Mucosa of descending colon (tissue), 3 donors: ENCODE results near the gene GPI. TPM values are rescaled to one million over a fixed set of nuclear protein-coding genes. Genes with fewer than 3 reads are reported as not detected.
A peak's percentile ranks its signal among the peaks of the same experiment; 100 is the strongest.
"Not testable (repeated sequence)": the region's sequence is repeated elsewhere in the genome, so short reads cannot be mapped to it uniquely, and the experiment has no call there.

Source experiments
- ATAC-seq: fragments of 200-7000 bp; cut with Tn5 transposase; one replicate; pipeline ENCODE4 v1.9.1; 2020; ENCODE audit warnings: mild to moderate bottlenecking, moderate library complexity
- DNase-seq, 3 donors: peaks; one replicate each; pipeline ENCODE4 v3.0.0-alpha.2; 2020
- H3K36me3 ChIP-seq: fragments of 200-600 bp; one replicate; pipeline ENCODE4 v1.8.0; 2021; ENCODE audit warnings: low read depth, mild to moderate bottlenecking
- H3K4me1 ChIP-seq: fragments of 200-600 bp; one replicate; pipeline ENCODE4 v1.8.0; 2021; ENCODE audit warnings: low read depth, mild to moderate bottlenecking
- H3K4me3 ChIP-seq: fragments of 200-600 bp; one replicate; pipeline ENCODE4 v1.8.0; 2021; ENCODE audit warnings: mild to moderate bottlenecking
- H3K9me3 ChIP-seq: fragments of 200-600 bp; one replicate; pipeline ENCODE4 v1.8.0; 2021; ENCODE audit warnings: mild to moderate bottlenecking
- intact Hi-C, 2 donors: fragments of 100-400 bp; cut with DNase I in 1 of 2; cut with micrococcal nuclease in 1 of 2; formaldehyde crosslinking; loops; one replicate each; pipeline versions ENCODE4 v1.11.0 to v1.11.1; 2022; cut with DNase I, micrococcal nuclease
- total RNA-seq, 3 donors: library from RNA; stranded (reverse); fragmentation: NEBNext Ultra II Directional in 2 of 3; extraction: Animal tissue kit (Norgen Biotek cat#: 25700) in 2 of 3; gene quantifications; one replicate each; pipeline versions ENCODE4 v1.2.1 to v1.2.4, GENCODE V29; 2021 to 2023
- TF ChIP-seq, protein P1 (sequence below): fragments of 200-600 bp; IDR thresholded peaks from one replicate; pipeline ENCODE4 v1.8.0; 2022; ENCODE audit warnings: antibody characterized with exemption, mild to moderate bottlenecking
- donor health status: DM: no; HTN: no; CAD: no; lungs with moderate emphysema.
- donor health status: DM: no; HTN: no; CAD: no.
- donor health status: DM: no; HTN: yes; CAD: no.

GPI gene
- total RNA-seq, 3 donors from 2014 or later, result 247 to 344 (median 296) TPM

DNA sequence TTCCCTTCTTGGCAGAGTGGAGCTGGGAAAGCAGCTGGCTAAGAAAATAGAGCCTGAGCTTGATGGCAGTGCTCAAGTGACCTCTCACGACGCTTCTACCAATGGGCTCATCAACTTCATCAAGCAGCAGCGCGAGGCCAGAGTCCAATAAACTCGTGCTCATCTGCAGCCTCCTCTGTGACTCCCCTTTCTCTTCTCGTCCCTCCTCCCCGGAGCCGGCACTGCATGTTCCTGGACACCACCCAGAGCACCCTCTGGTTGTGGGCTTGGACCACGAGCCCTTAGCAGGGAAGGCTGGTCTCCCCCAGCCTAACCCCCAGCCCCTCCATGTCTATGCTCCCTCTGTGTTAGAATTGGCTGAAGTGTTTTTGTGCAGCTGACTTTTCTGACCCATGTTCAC lies 34.9 kb downstream of the GPI start:
- Histone ChIP-seq H3K4me1 (peaks cover 14% of the 10 kb centered on the region), H3K36me3 (peaks cover 20% of the 10 kb centered on the region), H3K4me3 (no peak overlapping the region), H3K9me3 (no peaks in the 10 kb centered on the region)
- TF ChIP-seq, protein P1, sequence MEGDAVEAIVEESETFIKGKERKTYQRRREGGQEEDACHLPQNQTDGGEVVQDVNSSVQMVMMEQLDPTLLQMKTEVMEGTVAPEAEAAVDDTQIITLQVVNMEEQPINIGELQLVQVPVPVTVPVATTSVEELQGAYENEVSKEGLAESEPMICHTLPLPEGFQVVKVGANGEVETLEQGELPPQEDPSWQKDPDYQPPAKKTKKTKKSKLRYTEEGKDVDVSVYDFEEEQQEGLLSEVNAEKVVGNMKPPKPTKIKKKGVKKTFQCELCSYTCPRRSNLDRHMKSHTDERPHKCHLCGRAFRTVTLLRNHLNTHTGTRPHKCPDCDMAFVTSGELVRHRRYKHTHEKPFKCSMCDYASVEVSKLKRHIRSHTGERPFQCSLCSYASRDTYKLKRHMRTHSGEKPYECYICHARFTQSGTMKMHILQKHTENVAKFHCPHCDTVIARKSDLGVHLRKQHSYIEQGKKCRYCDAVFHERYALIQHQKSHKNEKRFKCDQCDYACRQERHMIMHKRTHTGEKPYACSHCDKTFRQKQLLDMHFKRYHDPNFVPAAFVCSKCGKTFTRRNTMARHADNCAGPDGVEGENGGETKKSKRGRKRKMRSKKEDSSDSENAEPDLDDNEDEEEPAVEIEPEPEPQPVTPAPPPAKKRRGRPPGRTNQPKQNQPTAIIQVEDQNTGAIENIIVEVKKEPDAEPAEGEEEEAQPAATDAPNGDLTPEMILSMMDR, result no peak
- ATAC-seq, result no peak
- DNase-seq, result no peak
- intact Hi-C loops, result no loop called here

GRCh38 chr19:34400844-34401243 lies 35.8 kb downstream of the GPI start:
- H3K4me3 ChIP-seq, intact Hi-C loops, H3K9me3 ChIP-seq, DNase-seq, ATAC-seq: not testable (repeated sequence)
- H3K36me3 ChIP-seq, result peaks cover 16% of the 10 kb centered on the region
- peaks cover 22% of the 10 kb centered on the region for H3K4me1 ChIP-seq

DNA sequence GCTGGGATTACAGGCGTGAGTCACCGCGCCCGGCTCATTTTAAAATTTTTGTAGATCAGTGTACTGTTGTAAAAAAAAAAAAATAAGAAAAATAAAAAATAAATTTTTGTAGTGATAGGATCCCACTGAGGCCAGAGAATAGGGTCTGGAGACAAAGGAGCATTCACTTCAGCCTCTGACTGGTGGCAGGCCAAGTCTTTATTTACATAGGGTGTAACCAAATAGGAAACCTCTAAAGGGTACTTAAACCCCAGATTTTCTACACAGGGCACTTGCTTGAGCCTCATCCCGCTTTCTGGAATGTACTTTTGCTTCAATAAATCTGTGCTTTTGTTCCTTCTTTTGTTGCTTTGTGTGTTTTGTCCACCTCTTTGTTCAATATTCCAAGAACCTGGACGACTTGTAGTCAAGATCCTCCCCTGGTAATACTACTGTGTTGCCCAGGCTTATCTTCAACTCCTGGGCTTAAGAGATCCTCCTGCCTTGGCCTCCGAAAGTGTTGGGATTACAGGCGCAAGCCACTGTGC lies 37.1 kb downstream of the GPI start:
- Histone ChIP-seq H3K9me3 (no peaks in the 10 kb centered on the region), H3K4me1 (peaks cover 22% of the 10 kb centered on the region), H3K36me3 (peaks cover 5% of the 10 kb centered on the region), H3K4me3 (no peak overlapping the region)
- ATAC-seq, result peak; percentile 65
- TF ChIP-seq, protein P1, result no peak
- DNase-seq, result peak in 1 of 3 donors; percentile 33
- intact Hi-C loops, result no loop called here

DNA sequence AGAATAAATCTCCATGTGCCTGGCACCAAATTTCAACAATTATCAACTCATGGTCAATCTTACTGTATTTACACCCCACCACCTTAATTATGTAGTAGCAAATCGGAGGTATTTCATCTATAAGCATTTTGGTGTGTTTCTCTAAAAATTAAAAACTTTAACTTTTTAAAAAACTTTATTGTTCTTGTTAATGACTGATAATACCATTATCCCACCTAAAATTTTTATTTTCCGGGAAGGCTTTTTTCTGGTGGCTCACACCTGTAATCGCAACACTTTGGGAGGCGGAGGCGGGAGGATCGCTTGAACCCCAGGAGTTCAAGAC lies 38.8 kb downstream of the GPI start:
- intact Hi-C loops, result no loop called here
- DNase-seq, result no peak
- peaks cover 22% of the 10 kb centered on the region for H3K4me1 ChIP-seq
- TF ChIP-seq, protein P1, result no peak
- peaks cover 5% of the 10 kb centered on the region for H3K36me3 ChIP-seq
- ATAC-seq, result no peak
- no peak overlapping the region for H3K4me3 ChIP-seq
- H3K9me3 ChIP-seq, result no peaks in the 10 kb centered on the region

DNA sequence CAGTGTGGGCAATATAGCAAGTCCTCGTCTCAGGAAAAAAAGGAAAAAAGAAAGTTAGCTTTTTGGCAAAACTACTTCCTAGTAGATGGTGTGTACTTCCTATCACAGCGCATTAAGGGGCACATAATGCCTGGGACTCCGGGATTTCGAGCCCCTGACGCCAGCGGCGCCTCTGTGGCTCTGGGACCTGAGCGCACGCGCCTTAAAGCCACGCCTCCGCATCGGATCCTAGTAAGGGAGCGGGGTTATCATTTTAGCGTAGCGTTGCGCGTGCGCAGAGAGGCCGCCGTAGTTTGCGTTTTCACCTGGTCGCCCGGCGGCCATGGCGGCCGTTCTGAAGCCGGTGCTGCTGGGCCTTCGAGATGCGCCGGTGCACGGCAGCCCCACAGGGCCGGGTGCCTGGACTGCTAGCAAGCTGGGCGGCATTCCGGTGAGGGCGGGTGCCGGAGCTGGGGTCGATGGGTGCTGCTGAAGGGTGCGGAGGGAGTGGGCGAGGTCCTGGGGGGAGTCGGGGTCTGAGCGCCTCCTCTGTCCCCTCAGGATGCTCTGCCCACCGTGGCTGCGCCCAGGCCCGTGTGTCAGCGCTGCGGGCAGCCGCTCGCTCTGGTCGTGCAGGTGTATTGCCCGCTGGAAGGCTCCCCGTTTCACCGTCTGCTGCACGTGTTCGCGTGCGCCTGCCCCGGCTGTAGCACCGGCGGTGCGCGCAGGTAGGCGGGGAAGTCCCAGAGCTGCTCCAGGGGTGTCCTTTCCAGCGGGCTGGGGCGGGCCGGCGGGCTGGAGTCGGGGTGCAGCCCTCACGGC lies 39.3 kb downstream of the GPI start, which contains the start of gene PDCD2L:
Gene PDCD2L (plus strand): TSS at position 291 of the 801 bp plus-strand sequence. CDS start 32 bp downstream, at position 323.
- intact Hi-C loops, result no loop called here
- TF ChIP-seq, protein P1, result no peak
- ATAC-seq, result peak; percentile 96

DNA sequence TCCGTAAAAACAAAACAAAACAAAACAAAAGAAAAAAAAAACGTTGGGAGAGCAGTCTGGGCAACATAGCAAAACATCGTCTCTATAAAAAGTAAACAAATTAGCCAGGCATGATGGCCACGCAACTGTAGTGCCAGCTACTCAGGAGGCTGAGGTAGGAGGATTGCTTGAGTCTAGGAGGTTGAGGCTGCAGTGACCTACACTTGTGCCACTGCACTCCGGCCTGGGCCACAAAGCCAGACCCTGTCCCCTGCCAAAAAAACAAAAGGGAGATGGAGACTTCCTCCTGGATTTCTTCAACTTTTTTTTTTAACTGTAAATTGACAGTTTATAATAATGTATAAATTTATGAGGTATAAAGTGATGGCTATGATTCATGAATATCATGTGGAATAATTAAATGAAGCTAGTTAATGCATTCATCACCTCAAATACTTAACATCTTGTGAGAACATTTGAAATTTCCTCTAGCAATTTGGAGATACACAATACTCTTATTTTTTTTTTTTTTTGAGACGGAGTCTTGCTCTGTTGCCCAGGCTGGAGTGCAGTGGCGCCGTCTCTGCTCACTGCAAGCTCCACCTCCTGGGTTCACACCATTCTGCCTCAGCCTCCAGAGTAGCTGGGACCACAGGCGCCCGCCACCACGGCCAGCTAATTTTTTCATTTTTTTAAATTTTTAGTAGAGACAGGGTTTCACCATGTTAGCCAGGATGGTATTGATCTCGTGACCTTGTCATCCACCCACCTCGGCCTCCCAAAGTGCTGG lies 41.1 kb downstream of the GPI start:
- Histone ChIP-seq H3K4me3 (no peak overlapping the region), H3K4me1 (peaks cover 22% of the 10 kb centered on the region), H3K36me3 (no peaks in the 10 kb centered on the region), H3K9me3 (no peaks in the 10 kb centered on the region)
- DNase-seq, result no peak
- intact Hi-C loops, result no loop called here
- ATAC-seq, result no peak
- TF ChIP-seq, protein P1, result no peak

More for the DNA sequence above, 39.3 kb downstream of the GPI start, which contains the start of gene PDCD2L:
- peak; percentile 95 to 97 (median 95) for DNase-seq
- Histone ChIP-seq H3K4me1 (peaks cover 22% of the 10 kb centered on the region), H3K4me3 (peak within 1 kb of the TSS; percentile 87), H3K9me3 (no peaks in the 10 kb centered on the region), H3K36me3 (no peaks in the 10 kb centered on the region)
